Calu3 (cell line): ENCODE data around the gene PJA1. TPM values are rescaled to one million over a fixed set of nuclear protein-coding genes. Genes with fewer than 3 reads are reported as not detected.

Source experiments
- BruUV-seq: library from RNA; stranded (reverse); fragments of 400-500 nt; replicated peaks from 2 replicates; lab custom pipeline; 2021; lab: Mats Ljungman, UMichigan
- CTCF ChIA-PET: fragments of 300-600 bp; sonication (Branson Sonifier 250); formaldehyde crosslinking; loops from one replicate; lab custom pipeline; 2022; ENCODE audit warnings: antibody characterized with exemption; lab: Charles Lee
- DNase-seq: peaks from one replicate; pipeline ENCODE4 v3.0.0; 2022
- H3K27ac Mint-ChIP-seq: one replicate; pipeline ENCODE4 v1.8.0; 2022; ENCODE audit warnings: mixed read lengths; ENCODE audit not compliant: unreplicated experiment
- H3K27me3 Mint-ChIP-seq: one replicate; pipeline ENCODE4 v1.8.0; 2022; ENCODE audit warnings: mixed read lengths; ENCODE audit not compliant: unreplicated experiment
- H3K36me3 Mint-ChIP-seq: one replicate; pipeline ENCODE4 v1.8.0; 2022; ENCODE audit warnings: mild to moderate bottlenecking, moderate library complexity, mixed read lengths; ENCODE audit not compliant: insufficient read depth, unreplicated experiment
- H3K4me1 Mint-ChIP-seq: one replicate; pipeline ENCODE4 v1.8.0; 2022; ENCODE audit warnings: mild to moderate bottlenecking, low read depth, mixed read lengths; ENCODE audit not compliant: unreplicated experiment
- H3K4me3 Mint-ChIP-seq: one replicate; pipeline ENCODE4 v1.8.0; 2022; ENCODE audit warnings: mild to moderate bottlenecking, low read depth, moderate library complexity, mixed read lengths; ENCODE audit not compliant: unreplicated experiment
- H3K9me3 Mint-ChIP-seq: one replicate; pipeline ENCODE4 v1.8.0; 2022; ENCODE audit warnings: low read depth, mixed read lengths; ENCODE audit not compliant: unreplicated experiment
- intact Hi-C: fragments of 100-400 bp; cut with micrococcal nuclease; formaldehyde crosslinking; loops from one replicate; pipeline ENCODE4 v1.10.0; 2022; ENCODE audit not compliant: unreplicated experiment
- total RNA-seq: library from RNA; stranded (reverse); gene quantifications from 2 replicates; pipeline ENCODE4 v1.2.3, GENCODE V29; 2022
- TF ChIP-seq, protein P1 (sequence below): fragments of 200-600 bp; IDR thresholded peaks from one replicate; pipeline ENCODE4 v1.8.0; 2022; ENCODE audit warnings: antibody characterized with exemption; ENCODE audit not compliant: unreplicated experiment

PJA1 gene
- total RNA-seq, 1 experiment from 2014 or later, result 45.6 TPM

DNA sequence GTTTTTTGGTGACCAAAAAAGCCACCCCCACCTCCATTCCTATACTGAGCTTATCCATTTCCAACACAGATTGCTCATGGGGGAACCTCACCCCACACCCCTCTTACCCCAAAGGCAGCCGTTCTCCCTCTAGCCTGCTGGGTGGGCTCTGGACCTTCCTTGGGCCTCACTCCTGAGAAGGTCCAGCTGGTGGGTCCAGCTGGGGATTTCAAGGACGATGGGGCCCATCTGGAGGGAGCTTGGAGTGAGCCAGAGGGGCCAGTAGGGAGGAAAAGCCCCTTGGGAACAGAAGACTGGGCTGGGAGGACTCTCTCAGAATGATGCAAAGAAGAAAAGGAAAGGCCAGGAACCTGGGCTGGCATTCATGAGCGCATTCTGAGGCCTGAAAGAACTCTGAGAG, 42.0 kb upstream of the PJA1 start:
- Mint-ChIP-seq H3K36me3 (no peaks in the 10 kb centered on the region), H3K4me3 (no peak overlapping the region), H3K4me1 (no peaks in the 10 kb centered on the region), H3K27ac (no peak overlapping the region), H3K9me3 (no peaks in the 10 kb centered on the region), H3K27me3 (peaks cover 24% of the 10 kb centered on the region)
- CTCF ChIA-PET, result no interaction called here
- BruUV-seq, result no TSS peak
- TF ChIP-seq, protein P1, sequence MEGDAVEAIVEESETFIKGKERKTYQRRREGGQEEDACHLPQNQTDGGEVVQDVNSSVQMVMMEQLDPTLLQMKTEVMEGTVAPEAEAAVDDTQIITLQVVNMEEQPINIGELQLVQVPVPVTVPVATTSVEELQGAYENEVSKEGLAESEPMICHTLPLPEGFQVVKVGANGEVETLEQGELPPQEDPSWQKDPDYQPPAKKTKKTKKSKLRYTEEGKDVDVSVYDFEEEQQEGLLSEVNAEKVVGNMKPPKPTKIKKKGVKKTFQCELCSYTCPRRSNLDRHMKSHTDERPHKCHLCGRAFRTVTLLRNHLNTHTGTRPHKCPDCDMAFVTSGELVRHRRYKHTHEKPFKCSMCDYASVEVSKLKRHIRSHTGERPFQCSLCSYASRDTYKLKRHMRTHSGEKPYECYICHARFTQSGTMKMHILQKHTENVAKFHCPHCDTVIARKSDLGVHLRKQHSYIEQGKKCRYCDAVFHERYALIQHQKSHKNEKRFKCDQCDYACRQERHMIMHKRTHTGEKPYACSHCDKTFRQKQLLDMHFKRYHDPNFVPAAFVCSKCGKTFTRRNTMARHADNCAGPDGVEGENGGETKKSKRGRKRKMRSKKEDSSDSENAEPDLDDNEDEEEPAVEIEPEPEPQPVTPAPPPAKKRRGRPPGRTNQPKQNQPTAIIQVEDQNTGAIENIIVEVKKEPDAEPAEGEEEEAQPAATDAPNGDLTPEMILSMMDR, result no peak
- DNase-seq, result no peak
- intact Hi-C loops, result no loop called here

DNA sequence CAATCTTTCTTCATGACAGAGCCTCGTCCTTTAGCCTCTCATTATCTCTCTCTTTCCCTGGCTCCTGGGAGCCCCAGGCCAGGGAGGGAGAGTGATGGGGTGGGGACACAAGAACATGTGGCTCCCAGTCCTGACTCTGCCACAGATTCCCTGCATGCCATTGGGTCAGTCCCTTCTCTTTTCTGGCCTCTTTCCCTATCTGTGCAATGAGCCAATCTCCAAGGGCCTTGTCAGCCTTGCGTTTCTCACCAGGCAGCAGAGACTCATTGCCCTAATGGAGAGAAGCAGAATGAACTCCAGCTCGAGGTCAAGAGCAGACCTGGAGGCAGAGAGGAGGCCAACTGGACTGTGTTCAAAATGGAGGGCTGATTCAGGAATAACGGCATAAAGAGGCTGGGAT, 38.4 kb upstream of the PJA1 start:
- DNase-seq, result no peak
- intact Hi-C loops, result no loop called here
- no peaks in the 10 kb centered on the region for H3K4me1 Mint-ChIP-seq
- no peak overlapping the region for H3K4me3 Mint-ChIP-seq
- BruUV-seq, result no TSS peak
- H3K36me3 Mint-ChIP-seq, result no peaks in the 10 kb centered on the region
- CTCF ChIA-PET, result no interaction called here
- H3K27ac Mint-ChIP-seq, result no peak overlapping the region
- TF ChIP-seq, protein P1, result no peak
- H3K9me3 Mint-ChIP-seq, result no peaks in the 10 kb centered on the region
- H3K27me3 Mint-ChIP-seq, result peaks cover 30% of the 10 kb centered on the region

DNA sequence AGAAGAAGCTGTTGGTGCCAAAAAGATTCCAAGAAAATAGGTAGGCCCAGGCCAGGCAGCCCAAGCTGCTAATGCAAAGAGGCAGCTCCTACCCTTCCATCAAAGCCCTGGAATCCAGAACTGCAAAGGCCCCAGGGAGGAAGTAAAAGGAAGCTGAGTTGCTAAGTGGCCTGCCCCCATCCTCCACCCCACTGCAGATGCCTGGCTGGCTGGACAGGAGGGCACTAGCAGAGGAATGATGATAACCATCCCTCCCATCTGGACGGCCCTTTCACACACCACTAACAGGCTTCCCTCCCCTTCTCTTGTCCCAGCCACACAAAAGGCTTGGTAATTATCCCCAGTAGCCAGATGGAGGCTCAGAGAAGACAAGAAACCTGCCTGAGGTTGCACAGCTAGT, 32.4 kb upstream of the PJA1 start:
- H3K27ac Mint-ChIP-seq, result no peak overlapping the region
- intact Hi-C loops, result no loop called here
- CTCF ChIA-PET, result no interaction called here
- H3K9me3 Mint-ChIP-seq, result no peaks in the 10 kb centered on the region
- BruUV-seq, result no TSS peak
- H3K27me3 Mint-ChIP-seq, result peaks cover 20% of the 10 kb centered on the region
- no peak overlapping the region for H3K4me3 Mint-ChIP-seq
- DNase-seq, result no peak
- H3K36me3 Mint-ChIP-seq, result no peaks in the 10 kb centered on the region
- H3K4me1 Mint-ChIP-seq, result no peaks in the 10 kb centered on the region
- TF ChIP-seq, protein P1, result no peak

GRCh38 chrX:69196666-69197065, 31.4 kb upstream of the PJA1 start:
- no peak for DNase-seq
- peaks cover 10% of the 10 kb centered on the region for H3K27me3 Mint-ChIP-seq
- H3K27ac Mint-ChIP-seq, result no peak overlapping the region
- no peaks in the 10 kb centered on the region for H3K36me3 Mint-ChIP-seq
- H3K9me3 Mint-ChIP-seq, result no peaks in the 10 kb centered on the region
- TF ChIP-seq, protein P1, result no peak
- H3K4me1 Mint-ChIP-seq, result no peaks in the 10 kb centered on the region
- intact Hi-C loops, result no loop called here
- no peak overlapping the region for H3K4me3 Mint-ChIP-seq
- CTCF ChIA-PET, result no interaction called here
- no TSS peak for BruUV-seq

- BruUV-seq, result no TSS peak
- no peaks in the 10 kb centered on the region for H3K9me3 Mint-ChIP-seq
- CTCF ChIA-PET, result no interaction called here
- DNase-seq, result no peak
- intact Hi-C loops, result no loop called here
- peaks cover 1% of the 10 kb centered on the region for H3K27me3 Mint-ChIP-seq
- H3K4me3 Mint-ChIP-seq, result no peak overlapping the region
- H3K27ac Mint-ChIP-seq, result no peak overlapping the region
- H3K4me1 Mint-ChIP-seq, result no peaks in the 10 kb centered on the region
- no peaks in the 10 kb centered on the region for H3K36me3 Mint-ChIP-seq
- TF ChIP-seq, protein P1, result no peak
Observed at GRCh38 chrX:69195810-69196209, 30.6 kb upstream of the PJA1 start.
